ENCODE measurements around the gene STIM1. TPM values are rescaled to one million over a fixed set of nuclear protein-coding genes. Genes with fewer than 3 reads are reported as not detected.

The STIM1 gene
- total RNA-seq, 1 experiment from 2014 or later: 28.3 TPM

- DNase-seq: no peak
- Histone ChIP-seq H3K4me3 (no peak overlapping the region), H3K4me1 (replicated peaks; ENCODE audit: insufficient read depth) (no peaks in the 10 kb centered on the region), H4K20me1 (ENCODE audit: insufficient read depth) (no peaks in the 10 kb centered on the region), H3K4me2 (no peak overlapping the region), H3K27me3 (ENCODE audit: insufficient read depth, low read depth) (no peaks in the 10 kb centered on the region), H3K79me2 (ENCODE audit: low read depth) (no peaks in the 10 kb centered on the region), H3K27ac (no peak overlapping the region), H3K36me3 (ENCODE audit: low read depth) (no peaks in the 10 kb centered on the region), H3F3A (ENCODE audit: insufficient read depth, low read depth) (no peaks in the 10 kb centered on the region), H3K9me3 (ENCODE audit: insufficient read depth, low read depth) (no peaks in the 10 kb centered on the region), H3K9me2 (ENCODE audit: insufficient read depth) (no peaks in the 10 kb centered on the region), H2AFZ (no peak overlapping the region)
- BruUV-seq (replicated peaks): no TSS peak
- intact Hi-C loops (cut with micrococcal nuclease; ENCODE audit: unreplicated experiment): no loop called here
- TF ChIP-seq, protein P1, sequence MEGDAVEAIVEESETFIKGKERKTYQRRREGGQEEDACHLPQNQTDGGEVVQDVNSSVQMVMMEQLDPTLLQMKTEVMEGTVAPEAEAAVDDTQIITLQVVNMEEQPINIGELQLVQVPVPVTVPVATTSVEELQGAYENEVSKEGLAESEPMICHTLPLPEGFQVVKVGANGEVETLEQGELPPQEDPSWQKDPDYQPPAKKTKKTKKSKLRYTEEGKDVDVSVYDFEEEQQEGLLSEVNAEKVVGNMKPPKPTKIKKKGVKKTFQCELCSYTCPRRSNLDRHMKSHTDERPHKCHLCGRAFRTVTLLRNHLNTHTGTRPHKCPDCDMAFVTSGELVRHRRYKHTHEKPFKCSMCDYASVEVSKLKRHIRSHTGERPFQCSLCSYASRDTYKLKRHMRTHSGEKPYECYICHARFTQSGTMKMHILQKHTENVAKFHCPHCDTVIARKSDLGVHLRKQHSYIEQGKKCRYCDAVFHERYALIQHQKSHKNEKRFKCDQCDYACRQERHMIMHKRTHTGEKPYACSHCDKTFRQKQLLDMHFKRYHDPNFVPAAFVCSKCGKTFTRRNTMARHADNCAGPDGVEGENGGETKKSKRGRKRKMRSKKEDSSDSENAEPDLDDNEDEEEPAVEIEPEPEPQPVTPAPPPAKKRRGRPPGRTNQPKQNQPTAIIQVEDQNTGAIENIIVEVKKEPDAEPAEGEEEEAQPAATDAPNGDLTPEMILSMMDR (conservative IDR thresholded peaks at IDR 0.05): no peak
- TF ChIP-seq EZH2 (IDR thresholded peaks at IDR 0.05; ENCODE audit: low read depth): no peak
- POLR2A ChIA-PET (ENCODE audit: unreplicated experiment): no interaction called here
- CTCF ChIA-PET: no interaction called here
Measured at GRCh38 chr11:4063348-4063747, 207.9 kb downstream of the STIM1 start.

DNA sequence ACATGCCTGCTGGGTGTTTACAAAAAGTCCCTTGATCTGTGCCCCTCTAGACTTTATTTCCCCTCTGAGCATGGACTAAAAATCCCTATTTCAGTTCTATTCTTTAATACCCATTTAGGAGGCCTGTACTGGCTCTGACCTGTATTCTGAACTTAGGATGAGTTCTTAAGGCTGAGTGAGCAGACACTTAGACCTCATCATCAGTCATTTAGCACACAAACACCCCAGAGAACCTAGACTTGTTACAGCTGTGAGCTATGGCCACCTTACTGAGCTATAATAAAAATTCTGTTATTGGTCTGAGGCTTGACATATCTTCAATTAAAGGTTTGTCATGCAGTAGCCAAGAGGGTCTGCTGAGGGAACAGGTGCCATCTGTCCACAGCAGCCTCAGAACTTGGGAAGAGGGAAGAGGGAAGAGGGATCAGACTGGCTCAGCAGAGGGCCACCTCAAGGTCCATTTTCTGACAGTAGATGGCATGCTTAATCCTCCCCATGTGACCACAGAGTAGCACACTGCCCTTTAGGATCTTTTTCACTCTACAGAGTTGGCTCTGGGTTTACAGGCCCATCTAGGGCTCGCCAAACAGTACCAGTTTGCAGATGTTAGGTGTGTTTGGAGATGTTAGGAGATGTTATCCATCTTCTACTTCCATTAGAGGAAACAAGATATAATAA lies 209.0 kb downstream of the STIM1 start:
- no peaks in the 10 kb centered on the region for H3K79me2 ChIP-seq (ENCODE audit: low read depth)
- POLR2A ChIA-PET (ENCODE audit: unreplicated experiment): interaction anchor here (0.7 kb wide), 1 partner anchor 109 kb away, joined by 5 read pairs; no protein-coding TSS in a partner anchor
- no peaks in the 10 kb centered on the region for H3K9me2 ChIP-seq (ENCODE audit: insufficient read depth)
- H3K36me3 ChIP-seq (ENCODE audit: low read depth): no peaks in the 10 kb centered on the region
- no peak overlapping the region for H3K4me2 ChIP-seq
- intact Hi-C loops (cut with micrococcal nuclease; ENCODE audit: unreplicated experiment): no loop called here
- CTCF ChIA-PET: no interaction called here
- DNase-seq: no peak
- no peaks in the 10 kb centered on the region for H3F3A ChIP-seq (ENCODE audit: insufficient read depth, low read depth)
- H3K27me3 ChIP-seq (ENCODE audit: insufficient read depth, low read depth): no peaks in the 10 kb centered on the region
- no peaks in the 10 kb centered on the region for H3K4me1 ChIP-seq (replicated peaks; ENCODE audit: insufficient read depth)
- no peak overlapping the region for H2AFZ ChIP-seq
- no TSS peak for BruUV-seq (replicated peaks)
- H4K20me1 ChIP-seq (ENCODE audit: insufficient read depth): no peaks in the 10 kb centered on the region
- H3K4me3 ChIP-seq: no peak overlapping the region
- TF ChIP-seq EZH2 (IDR thresholded peaks at IDR 0.05; ENCODE audit: low read depth): no peak
- TF ChIP-seq, protein P1 (conservative IDR thresholded peaks at IDR 0.05): no peak
- H3K9me3 ChIP-seq (ENCODE audit: insufficient read depth, low read depth): no peaks in the 10 kb centered on the region
- H3K27ac ChIP-seq: no peak overlapping the region

- Histone ChIP-seq H2AFZ (no peak overlapping the region), H3F3A (ENCODE audit: insufficient read depth, low read depth) (no peaks in the 10 kb centered on the region), H3K4me3 (no peak overlapping the region), H3K27me3 (ENCODE audit: insufficient read depth, low read depth) (no peaks in the 10 kb centered on the region), H4K20me1 (ENCODE audit: insufficient read depth) (no peaks in the 10 kb centered on the region), H3K27ac (no peak overlapping the region), H3K9me3 (ENCODE audit: insufficient read depth, low read depth) (no peaks in the 10 kb centered on the region), H3K4me2 (no peak overlapping the region), H3K9me2 (ENCODE audit: insufficient read depth) (no peaks in the 10 kb centered on the region), H3K36me3 (ENCODE audit: low read depth) (no peaks in the 10 kb centered on the region), H3K79me2 (ENCODE audit: low read depth) (no peaks in the 10 kb centered on the region), H3K4me1 (replicated peaks; ENCODE audit: insufficient read depth) (no peaks in the 10 kb centered on the region)
- intact Hi-C loops (cut with micrococcal nuclease; ENCODE audit: unreplicated experiment): no loop called here
- ChIA-PET CTCF (interaction anchor here (0.6 kb wide), 1 partner anchor 199 kb away, joined by 7 read pairs; no protein-coding TSS in a partner anchor), POLR2A (ENCODE audit: unreplicated experiment) (interaction anchor here (0.7 kb wide), 1 partner anchor 109 kb away, joined by 5 read pairs; no protein-coding TSS in a partner anchor)
- no peak for DNase-seq
- BruUV-seq (replicated peaks): no TSS peak
- no peak for TF ChIP-seq EZH2 (IDR thresholded peaks at IDR 0.05; ENCODE audit: low read depth)
- TF ChIP-seq, protein P1 (conservative IDR thresholded peaks at IDR 0.05): no peak
Measured at GRCh38 chr11:4065086-4065485, 209.6 kb downstream of the STIM1 start.
